Activated CD8-positive, alpha-beta memory T cell treated with anti-CD3 and anti-CD28 coated beads, Interleukin-2, amount 10 ng/mL, durations not matched to agents 7 days and 5 days (primary cell): ENCODE data around the gene ITGB7. TPM values are rescaled to one million over a fixed set of nuclear protein-coding genes. Genes with fewer than 3 reads are reported as not detected.

ENCODE experiments used
- ATAC-seq: fragments of 150-1000 bp; cut with Tn5 transposase; one replicate; pipeline ENCODE4 v1.10.0; 2021; ENCODE audit warnings: moderate library complexity
- CTCF ChIA-PET: fragments of 350-600 bp; sonication (Branson Sonifier 250); formaldehyde crosslinking; loops from one replicate; lab custom pipeline; 2021; ENCODE audit warnings: antibody characterized with exemption; lab: Charles Lee
- DNase-seq: peaks from one replicate; pipeline ENCODE4 v3.0.0-alpha.2; 2020
- H3K27ac Mint-ChIP-seq: one replicate; pipeline ENCODE4 v1.8.0; 2021; ENCODE audit warnings: mild to moderate bottlenecking, mixed read lengths
- H3K27me3 Mint-ChIP-seq: one replicate; pipeline ENCODE4 v1.8.0; 2021; ENCODE audit warnings: mixed read lengths
- H3K36me3 Mint-ChIP-seq: one replicate; pipeline ENCODE4 v1.8.0; 2021; ENCODE audit warnings: mild to moderate bottlenecking, mixed read lengths
- H3K4me1 Mint-ChIP-seq: one replicate; pipeline ENCODE4 v1.8.0; 2021; ENCODE audit warnings: mixed read lengths
- H3K4me3 Mint-ChIP-seq: one replicate; pipeline ENCODE4 v1.8.0; 2021; ENCODE audit warnings: mild to moderate bottlenecking, moderate library complexity, mixed read lengths
- H3K9me3 Mint-ChIP-seq: one replicate; pipeline ENCODE4 v1.8.0; 2022; ENCODE audit warnings: low read depth, mixed read lengths
- total RNA-seq, 2 experiments: library from RNA; stranded (reverse); gene quantifications; one replicate each; pipeline ENCODE4 v1.2.3, GENCODE V29; 2021

The ITGB7 gene
- total RNA-seq, result 100 to 1,000 TPM; 567 to 729 TPM

GRCh38 chr12:53207042-53207441 lies at the start of gene ITGB7:
Gene ITGB7 (minus strand): TSS chr12:53207251. CDS start chr12:53200443, 6,808 bp downstream.
- no peaks in the 10 kb centered on the region for H3K27me3 Mint-ChIP-seq
- no peaks in the 10 kb centered on the region for H3K9me3 Mint-ChIP-seq
- peaks cover 48% of the 10 kb centered on the region for H3K36me3 Mint-ChIP-seq
- H3K4me3 Mint-ChIP-seq, result peak within 1 kb of the TSS; percentile 91
- peaks cover 69% of the 10 kb centered on the region for H3K4me1 Mint-ChIP-seq
- DNase-seq, result peak; percentile 92
- H3K27ac Mint-ChIP-seq, result peak within 1 kb of the TSS; percentile 89
- ATAC-seq, result peak; percentile 70
- CTCF ChIA-PET, result interaction anchor here (0.7 to 19.8 kb wide), 12 partner anchors 11 to 138 kb away, joined by 3 to 294 read pairs (median 20); partner anchors contain the start of genes AAAS, ESPL1, MYG1 and PFDN5

- H3K4me1 Mint-ChIP-seq, result peaks cover 48% of the 10 kb centered on the region
- CTCF ChIA-PET, result interaction anchor here (11.5 kb wide), 1 partner anchor 42 kb away, joined by 294 read pairs; the partner anchor contains the start of gene ITGB7
- DNase-seq (no peak), ATAC-seq (no peak)
- H3K36me3 Mint-ChIP-seq, result peaks cover 8% of the 10 kb centered on the region
- no peaks in the 10 kb centered on the region for H3K9me3 Mint-ChIP-seq
- no peak overlapping the region for H3K4me3 Mint-ChIP-seq
- peak overlapping the region; percentile 24 for H3K27ac Mint-ChIP-seq
- no peaks in the 10 kb centered on the region for H3K27me3 Mint-ChIP-seq
These were observed 48.9 kb upstream of the ITGB7 start for GRCh38 chr12:53255996-53256395.

GRCh38 chr12:53254816-53255545 lies 47.9 kb upstream of the ITGB7 start:
- H3K4me3 Mint-ChIP-seq, result no peak overlapping the region
- CTCF ChIA-PET, result interaction anchor here (4.4 to 11.5 kb wide), 2 partner anchors 14 to 41 kb away, joined by 41 to 294 read pairs; partner anchors contain the start of genes ESPL1 and ITGB7
- no peaks in the 10 kb centered on the region for H3K27me3 Mint-ChIP-seq
- peaks cover 8% of the 10 kb centered on the region for H3K36me3 Mint-ChIP-seq
- no peaks in the 10 kb centered on the region for H3K9me3 Mint-ChIP-seq
- DNase-seq (no peak), ATAC-seq (no peak)
- peaks cover 53% of the 10 kb centered on the region for H3K4me1 Mint-ChIP-seq
- peak overlapping the region; percentile 25 for H3K27ac Mint-ChIP-seq

GRCh38 chr12:53253298-53253697 lies 46.2 kb upstream of the ITGB7 start:
- Mint-ChIP-seq H3K27ac (peak overlapping the region; percentile 88), H3K9me3 (no peaks in the 10 kb centered on the region), H3K4me1 (peaks cover 44% of the 10 kb centered on the region), H3K27me3 (no peaks in the 10 kb centered on the region), H3K4me3 (peak overlapping the region; percentile 99), H3K36me3 (peaks cover 8% of the 10 kb centered on the region)
- CTCF ChIA-PET, result interaction anchor here (0.9 to 11.5 kb wide), 8 partner anchors 8 to 174 kb away, joined by 3 to 294 read pairs (median 8); partner anchors contain the start of genes ESPL1, ITGB7 and SPRYD3
- ATAC-seq (no peak), DNase-seq (no peak)

GRCh38 chr12:53252349-53252916 lies 45.4 kb upstream of the ITGB7 start:
- peak overlapping the region; percentile 99 for H3K4me3 Mint-ChIP-seq
- H3K27ac Mint-ChIP-seq, result peak overlapping the region; percentile 88
- no peaks in the 10 kb centered on the region for H3K27me3 Mint-ChIP-seq
- peaks cover 8% of the 10 kb centered on the region for H3K36me3 Mint-ChIP-seq
- no peaks in the 10 kb centered on the region for H3K9me3 Mint-ChIP-seq
- CTCF ChIA-PET, result interaction anchor here (0.7 to 11.5 kb wide), 9 partner anchors 9 to 148 kb away, joined by 3 to 294 read pairs (median 11); partner anchors contain the start of genes AAAS, ESPL1 and ITGB7
- DNase-seq (no peak), ATAC-seq (no peak)
- peaks cover 42% of the 10 kb centered on the region for H3K4me1 Mint-ChIP-seq

GRCh38 chr12:53251477-53252348 lies 44.7 kb upstream of the ITGB7 start:
- Mint-ChIP-seq H3K9me3 (no peaks in the 10 kb centered on the region), H3K4me3 (peak overlapping the region; percentile 99), H3K27me3 (no peaks in the 10 kb centered on the region), H3K36me3 (peaks cover 8% of the 10 kb centered on the region), H3K4me1 (peaks cover 42% of the 10 kb centered on the region), H3K27ac (peak overlapping the region; percentile 88)
- peak; percentile 89 for ATAC-seq
- DNase-seq, result peak; percentile 81
- CTCF ChIA-PET, result interaction anchor here (0.7 to 11.5 kb wide), 19 partner anchors 9 to 197 kb away, joined by 3 to 294 read pairs (median 4); partner anchors contain the start of genes AAAS, CSAD, ESPL1 and ITGB7

- Mint-ChIP-seq H3K36me3 (no peaks in the 10 kb centered on the region), H3K4me1 (peaks cover 4% of the 10 kb centered on the region), H3K9me3 (no peaks in the 10 kb centered on the region), H3K27ac (no peak overlapping the region), H3K27me3 (peaks cover 24% of the 10 kb centered on the region), H3K4me3 (no peak overlapping the region)
- no peak for ATAC-seq
- CTCF ChIA-PET, result interaction anchor here (1.2 to 9.0 kb wide), 3 partner anchors 21 to 35 kb away, joined by 3 to 60 read pairs (median 3); no protein-coding TSS in a partner anchor
- DNase-seq, result no peak
These were observed 38.2 kb upstream of the ITGB7 start for GRCh38 chr12:53245286-53245685.

GRCh38 chr12:53244337-53244736 lies 37.3 kb upstream of the ITGB7 start:
- CTCF ChIA-PET, result interaction anchor here (0.8 to 9.0 kb wide), 5 partner anchors 22 to 75 kb away, joined by 3 to 60 read pairs (median 3); no protein-coding TSS in a partner anchor
- Mint-ChIP-seq H3K9me3 (no peaks in the 10 kb centered on the region), H3K27ac (no peak overlapping the region), H3K36me3 (no peaks in the 10 kb centered on the region), H3K27me3 (peaks cover 28% of the 10 kb centered on the region), H3K4me1 (peaks cover 4% of the 10 kb centered on the region), H3K4me3 (no peak overlapping the region)
- ATAC-seq, result no peak
- no peak for DNase-seq

GRCh38 chr12:53241623-53242412 lies 34.8 kb upstream of the ITGB7 start:
- H3K36me3 Mint-ChIP-seq, result no peaks in the 10 kb centered on the region
- H3K9me3 Mint-ChIP-seq, result no peaks in the 10 kb centered on the region
- CTCF ChIA-PET, result interaction anchor here (1.4 to 9.0 kb wide), 4 partner anchors 10 to 83 kb away, joined by 6 to 60 read pairs (median 10); a partner anchor contains a TSS
- H3K27me3 Mint-ChIP-seq, result peaks cover 28% of the 10 kb centered on the region
- no peak for ATAC-seq
- peaks cover 11% of the 10 kb centered on the region for H3K4me1 Mint-ChIP-seq
- H3K27ac Mint-ChIP-seq, result no peak overlapping the region
- H3K4me3 Mint-ChIP-seq, result no peak overlapping the region
- no peak for DNase-seq

- no peak overlapping the region for H3K27ac Mint-ChIP-seq
- H3K9me3 Mint-ChIP-seq, result no peaks in the 10 kb centered on the region
- H3K27me3 Mint-ChIP-seq, result peaks cover 23% of the 10 kb centered on the region
- peaks cover 30% of the 10 kb centered on the region for H3K4me1 Mint-ChIP-seq
- CTCF ChIA-PET, result interaction anchor here (1.6 to 9.0 kb wide), 2 partner anchors 12 to 26 kb away, joined by 8 to 60 read pairs; a partner anchor contains a TSS
- ATAC-seq, result no peak
- DNase-seq, result no peak
- no peak overlapping the region for H3K4me3 Mint-ChIP-seq
- H3K36me3 Mint-ChIP-seq, result no peaks in the 10 kb centered on the region
These were observed 32.7 kb upstream of the ITGB7 start for GRCh38 chr12:53239643-53240258.

GRCh38 chr12:53236443-53237111 lies 29.5 kb upstream of the ITGB7 start:
- CTCF ChIA-PET, result interaction anchor here (1.4 to 4.4 kb wide), 5 partner anchors 15 to 85 kb away, joined by 5 to 22 read pairs (median 6); partner anchors contain the start of genes AAAS and ESPL1
- H3K36me3 Mint-ChIP-seq, result no peaks in the 10 kb centered on the region
- DNase-seq (no peak), ATAC-seq (no peak)
- H3K27ac Mint-ChIP-seq, result peak overlapping the region; percentile 50
- no peak overlapping the region for H3K4me3 Mint-ChIP-seq
- H3K27me3 Mint-ChIP-seq, result peaks cover 4% of the 10 kb centered on the region
- peaks cover 46% of the 10 kb centered on the region for H3K4me1 Mint-ChIP-seq
- H3K9me3 Mint-ChIP-seq, result no peaks in the 10 kb centered on the region
